ENCODE measurements around the gene PDE6A. TPM values are rescaled to one million over a fixed set of nuclear protein-coding genes. Genes with fewer than 3 reads are reported as not detected.

PDE6A gene
- total and polyA plus RNA-seq, 2 donors (not counting 3 experiments of a cell fraction or from before 2014, with no cell fraction given) = not detected

DNA sequence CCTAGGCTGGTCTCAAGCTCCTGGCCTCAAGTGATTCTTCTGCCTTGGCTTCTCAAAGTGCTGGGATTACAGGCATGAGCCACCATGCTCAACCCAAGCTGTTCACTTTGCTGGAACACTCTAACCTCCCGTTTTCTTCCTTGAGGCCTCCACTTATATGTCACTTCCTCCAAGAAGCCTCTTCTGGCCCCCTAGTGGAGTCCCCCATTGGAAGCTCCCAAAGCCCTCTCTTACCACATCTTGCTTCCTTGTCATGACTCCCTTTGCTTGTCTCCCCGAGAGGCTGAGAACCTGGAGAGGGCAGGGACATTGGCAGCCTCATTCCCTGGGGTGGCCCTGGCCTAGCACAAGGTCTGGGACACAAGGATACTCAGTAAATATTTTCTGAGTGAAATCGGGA lies 80.8 kb downstream of the PDE6A start:
- intact Hi-C loops (cut with micrococcal nuclease) = no loop called here
- Histone ChIP-seq H4K20me1 (replicated peaks; ENCODE audit: control insufficient read depth, extremely low read depth, insufficient read depth, low read length) (no peaks in the 10 kb centered on the region), H3K9me1 (replicated peaks; ENCODE audit: control insufficient read depth, extremely low read depth, insufficient read depth, low read length) (no peaks in the 10 kb centered on the region), H3K4me1 (ENCODE audit: control insufficient read depth, extremely low read depth, insufficient read depth, low read length) (no peaks in the 10 kb centered on the region), H2AFZ (ENCODE audit: low read depth, low read length) (no peak overlapping the region), H3K4me2 (ENCODE audit: insufficient read depth, low read length) (no peak overlapping the region), H3K4me3 (replicated peaks in 1 of 3; ENCODE audit: insufficient read depth in 1 of 3, low read depth in 1 of 3, low read length in 3 of 3) (no peak overlapping the region), H3K27ac (ENCODE audit: insufficient read depth, low read depth, low read length) (no peak overlapping the region), H3K79me2 (ENCODE audit: control insufficient read depth, insufficient read depth, low read length) (no peaks in the 10 kb centered on the region), H3K27me3 (ENCODE audit: control insufficient read depth in 2 of 2, insufficient read depth in 2 of 2, low read length in 2 of 2) (no peaks in the 10 kb centered on the region), H3K9ac (replicated peaks; ENCODE audit: extremely low read depth, insufficient read depth, low read length) (no peak overlapping the region), H3K9me3 (replicated peaks; ENCODE audit: control insufficient read depth, insufficient read depth, low read length) (no peaks in the 10 kb centered on the region), H3K36me3 (ENCODE audit: control insufficient read depth in 2 of 2, extremely low read depth in 1 of 2, insufficient read depth in 2 of 2, low read length in 2 of 2) (no peaks in the 10 kb centered on the region)
- ChIA-PET POLR2A (no interaction called here), CTCF (interaction anchor here (1.0 to 7.1 kb wide), 6 partner anchors 9 to 127 kb away, joined by 3 to 43 read pairs (median 6); no protein-coding TSS in a partner anchor)
- dilution Hi-C loops (cut with MboI; ENCODE audit: extremely low pct_ligation_motif_present, low sequenced_read_pairs) = no loop called here
- FAIRE-seq (no peak), DNase-seq (ENCODE audit: low read depth, low spot score) (no peak)
- no peak for TF ChIP-seq EZH2 (IDR thresholded peaks at IDR 0.05; ENCODE audit: borderline replicate concordance, low read depth, low read length, severe bottlenecking)
- no peak for TF ChIP-seq FOS (IDR thresholded peaks at IDR 0.05; ENCODE audit: borderline replicate concordance, insufficient read depth, low read length)
- TF ChIP-seq JUN (IDR thresholded peaks at IDR 0.05; ENCODE audit: borderline replicate concordance, insufficient read depth, insufficient read length, low read depth) = no peak
- TF ChIP-seq, protein P1, sequence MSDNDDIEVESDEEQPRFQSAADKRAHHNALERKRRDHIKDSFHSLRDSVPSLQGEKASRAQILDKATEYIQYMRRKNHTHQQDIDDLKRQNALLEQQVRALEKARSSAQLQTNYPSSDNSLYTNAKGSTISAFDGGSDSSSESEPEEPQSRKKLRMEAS (IDR thresholded peaks at IDR 0.05; ENCODE audit: insufficient read depth, insufficient read length) = no peak
- TF ChIP-seq MYC (IDR thresholded peaks at IDR 0.05; ENCODE audit: low read depth, low read length) = no peak
- no peak for TF ChIP-seq GATA2 (IDR thresholded peaks at IDR 0.05; ENCODE audit: insufficient read depth, insufficient read length, low read depth, low read length)
- TF ChIP-seq POLR2AphosphoS5 (IDR thresholded peaks at IDR 0.05; ENCODE audit: insufficient read depth, low read depth, low read length) = no peak
- TF ChIP-seq, protein P2, sequence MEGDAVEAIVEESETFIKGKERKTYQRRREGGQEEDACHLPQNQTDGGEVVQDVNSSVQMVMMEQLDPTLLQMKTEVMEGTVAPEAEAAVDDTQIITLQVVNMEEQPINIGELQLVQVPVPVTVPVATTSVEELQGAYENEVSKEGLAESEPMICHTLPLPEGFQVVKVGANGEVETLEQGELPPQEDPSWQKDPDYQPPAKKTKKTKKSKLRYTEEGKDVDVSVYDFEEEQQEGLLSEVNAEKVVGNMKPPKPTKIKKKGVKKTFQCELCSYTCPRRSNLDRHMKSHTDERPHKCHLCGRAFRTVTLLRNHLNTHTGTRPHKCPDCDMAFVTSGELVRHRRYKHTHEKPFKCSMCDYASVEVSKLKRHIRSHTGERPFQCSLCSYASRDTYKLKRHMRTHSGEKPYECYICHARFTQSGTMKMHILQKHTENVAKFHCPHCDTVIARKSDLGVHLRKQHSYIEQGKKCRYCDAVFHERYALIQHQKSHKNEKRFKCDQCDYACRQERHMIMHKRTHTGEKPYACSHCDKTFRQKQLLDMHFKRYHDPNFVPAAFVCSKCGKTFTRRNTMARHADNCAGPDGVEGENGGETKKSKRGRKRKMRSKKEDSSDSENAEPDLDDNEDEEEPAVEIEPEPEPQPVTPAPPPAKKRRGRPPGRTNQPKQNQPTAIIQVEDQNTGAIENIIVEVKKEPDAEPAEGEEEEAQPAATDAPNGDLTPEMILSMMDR (IDR thresholded peaks at IDR 0.05; ENCODE audit: extremely low read depth in 1 of 2, insufficient read depth in 1 of 2, low read depth in 1 of 2, low read length in 2 of 2) = no peak
- TF ChIP-seq POLR2A (IDR thresholded peaks at IDR 0.05; ENCODE audit: low read depth, low read length) = no peak
- BruUV-seq (replicated peaks) = no TSS peak
